HUDEP-2 (cell line): ENCODE measurements around the gene VAC14.

Experiments used
- DNase-seq, 76 experiments: peaks; one replicate each; lab custom pipeline; 2025; ENCODE audit not compliant: unreplicated experiment in 76 of 76; lab: John Stamatoyannopoulos, UW

The VAC14 gene

DNA sequence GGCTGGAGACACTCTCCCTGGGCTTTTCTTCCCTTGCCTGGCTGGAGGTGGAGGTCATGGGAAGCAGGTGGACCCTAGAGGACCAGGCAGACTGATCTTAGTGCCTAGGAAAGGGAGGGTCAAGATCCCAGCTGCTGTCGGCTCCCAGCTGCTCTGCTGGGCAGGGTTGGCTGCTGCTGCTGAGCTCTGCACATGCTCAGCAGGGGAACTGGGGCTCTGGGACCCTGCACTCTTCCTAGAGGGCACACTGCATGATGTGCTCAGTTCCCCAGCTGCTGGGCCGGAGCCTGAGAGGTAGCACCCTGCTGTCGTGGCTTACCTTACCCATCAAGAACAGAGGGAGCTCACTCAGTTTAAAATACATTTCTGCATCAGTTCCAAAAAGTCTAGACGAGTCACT, 34.3 kb downstream of the VAC14 start:
- no peak for DNase-seq

DNA sequence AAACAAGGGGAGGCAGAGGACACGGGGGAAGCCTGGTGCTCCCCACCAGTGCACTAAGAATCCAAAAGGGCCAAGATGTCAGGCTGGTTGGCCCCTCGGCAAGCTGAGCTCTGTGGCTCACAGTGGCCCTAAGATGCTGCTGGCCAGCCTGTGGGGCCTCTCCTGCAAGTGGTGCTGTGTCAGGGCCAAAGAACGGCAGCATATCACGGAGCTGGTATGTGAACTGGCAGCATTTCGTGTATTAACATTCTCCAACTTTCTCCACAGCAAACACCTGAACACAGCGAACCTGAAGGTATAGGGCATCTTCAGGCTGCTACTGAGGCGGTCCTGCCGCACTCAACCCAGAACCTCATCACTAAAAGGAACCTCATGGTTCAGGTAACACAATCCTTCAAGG, 34.8 kb downstream of the VAC14 start:
- no peak for DNase-seq

DNA sequence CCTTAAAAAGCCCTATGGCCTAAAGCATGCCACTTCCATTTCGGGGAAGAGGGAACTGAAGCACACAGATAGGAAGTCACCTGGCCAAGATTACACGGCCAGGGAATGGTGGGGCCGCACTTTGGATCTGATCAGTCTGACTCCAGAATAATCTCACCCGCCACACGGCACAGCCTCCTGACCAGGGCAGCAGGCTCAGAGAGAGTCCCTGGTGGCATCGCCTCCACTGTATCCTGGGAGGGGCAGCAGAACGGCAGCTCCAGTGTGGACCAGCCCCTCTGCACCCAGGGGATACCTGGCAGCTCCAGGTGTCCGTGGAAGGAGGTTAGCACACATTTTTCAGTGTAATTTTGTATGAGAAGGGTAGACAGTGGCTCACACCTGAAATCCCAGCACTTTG, 35.5 kb downstream of the VAC14 start:
- DNase-seq, result no peak

DNA sequence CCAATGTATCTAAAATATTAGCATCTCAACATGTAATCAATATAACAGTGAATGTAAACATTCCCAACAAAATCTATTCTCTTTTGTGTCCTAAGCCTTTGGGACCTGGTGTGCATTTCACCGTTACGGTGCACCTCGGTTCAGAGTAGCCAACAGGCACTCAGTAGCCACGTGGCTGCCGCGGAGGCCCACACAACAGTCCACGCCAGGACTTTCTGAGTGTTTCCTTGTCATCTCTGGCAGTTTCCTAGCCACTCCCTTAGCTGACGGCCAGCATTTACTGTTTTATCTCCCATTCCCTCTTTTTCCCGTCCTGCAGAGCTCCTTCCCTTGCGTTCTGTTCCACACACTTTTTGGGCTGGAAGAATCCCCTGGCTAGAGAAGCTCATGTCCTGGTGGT, 36.3 kb downstream of the VAC14 start:
- DNase-seq, result no peak

DNA sequence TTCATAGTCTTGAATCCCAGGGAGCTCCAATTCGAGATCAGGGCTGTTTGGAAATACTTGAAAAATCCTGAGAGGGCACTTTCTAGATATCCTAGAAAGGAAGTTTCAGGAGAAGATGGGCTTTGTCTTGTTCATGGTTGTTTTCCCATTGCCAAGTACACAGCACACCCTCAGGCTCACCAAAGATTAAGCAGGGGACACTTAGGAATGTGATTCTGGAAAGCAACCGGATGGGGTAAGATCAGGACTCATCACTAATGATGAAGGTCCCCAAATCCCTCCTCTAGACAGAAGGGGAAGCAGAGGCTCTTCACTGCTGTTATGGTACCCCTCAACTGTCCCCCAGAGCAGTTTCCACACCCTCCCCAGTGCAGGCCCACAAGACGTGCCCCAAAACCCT, 40.7 kb downstream of the VAC14 start:
- no peak for DNase-seq

DNA sequence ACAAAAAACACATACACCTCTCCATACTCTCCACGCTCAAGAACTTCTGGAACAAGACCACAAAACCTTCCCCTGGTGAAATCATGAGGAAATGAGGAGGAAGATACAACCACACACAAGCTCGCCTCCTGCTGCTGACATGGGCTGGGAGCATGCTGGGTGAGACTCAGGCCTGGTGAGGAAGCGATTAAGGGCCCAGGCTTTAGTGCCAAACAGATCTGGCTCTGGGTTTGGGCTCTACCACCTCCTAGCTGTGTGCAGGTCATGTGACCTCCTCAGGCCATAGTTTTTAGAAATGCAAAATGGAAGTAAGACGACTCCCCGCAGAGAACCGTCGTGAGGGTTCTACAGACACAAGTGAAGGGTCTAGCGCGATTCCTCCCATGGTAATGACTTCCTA, 41.3 kb downstream of the VAC14 start:
- DNase-seq, result peak in 1 of 76 experiments; percentile 6

DNA sequence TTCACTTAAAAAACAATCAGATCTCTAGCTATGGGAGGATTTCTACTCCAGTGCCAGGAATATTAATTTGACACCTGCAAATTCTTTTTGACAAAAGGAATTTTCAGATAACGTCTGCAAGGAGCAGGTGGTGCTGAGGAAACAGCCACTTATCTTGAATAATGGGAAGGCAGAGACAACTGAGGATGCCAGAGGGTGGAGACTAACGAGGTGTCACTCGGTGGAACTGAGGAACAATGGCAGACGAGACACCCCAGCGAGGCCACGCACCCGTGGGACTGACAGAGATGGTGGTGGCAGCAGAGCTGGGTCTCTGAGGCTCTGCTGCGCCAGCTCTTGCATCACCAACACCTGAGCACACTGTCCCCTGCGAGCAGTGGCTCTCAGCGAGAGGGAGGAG, 42.2 kb downstream of the VAC14 start:
- DNase-seq, result no peak

DNA sequence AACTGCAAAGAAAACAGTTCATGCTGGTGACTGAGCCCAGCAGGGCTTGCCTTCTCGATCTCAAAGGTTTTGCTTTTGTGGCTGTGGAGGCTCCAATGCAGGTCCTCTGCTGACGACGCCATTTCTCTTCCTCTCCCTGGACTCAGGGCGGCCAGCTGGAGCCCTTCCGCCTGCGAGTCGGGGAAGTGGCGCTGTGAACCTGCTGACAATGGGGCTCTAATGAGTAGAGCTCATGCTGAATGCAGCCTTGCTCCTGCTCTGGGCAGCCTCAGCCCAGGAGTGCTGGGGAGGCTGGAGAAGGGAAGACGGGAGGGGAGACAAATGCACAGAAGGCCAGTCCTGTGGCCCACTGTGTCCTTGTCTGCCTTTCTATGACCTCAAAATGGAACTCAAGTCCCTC, 43.8 kb downstream of the VAC14 start:
- DNase-seq, result no peak

DNA sequence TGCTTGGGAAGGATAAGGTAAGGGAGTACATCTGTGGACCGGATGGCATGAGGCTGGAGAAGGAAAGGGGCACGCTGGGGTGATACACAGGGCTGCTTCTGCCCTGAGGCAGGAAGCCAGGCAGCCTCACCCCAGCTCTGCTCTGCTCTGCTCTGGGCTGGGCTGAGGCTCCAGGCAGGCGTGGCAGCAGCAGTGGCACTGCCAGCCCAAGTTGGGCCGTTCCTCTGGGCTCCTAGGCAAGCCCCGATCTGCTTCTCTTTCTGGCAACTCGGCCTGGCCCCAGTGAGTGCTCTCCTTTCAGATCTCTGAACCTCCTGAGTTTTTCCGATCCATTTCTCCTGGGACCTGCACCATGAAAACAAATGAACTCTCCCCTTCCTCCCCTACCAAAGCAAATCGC, 44.9 kb downstream of the VAC14 start:
- DNase-seq, result peak in 15 of 76 experiments; percentile 4 to 42 (median 27)

DNA sequence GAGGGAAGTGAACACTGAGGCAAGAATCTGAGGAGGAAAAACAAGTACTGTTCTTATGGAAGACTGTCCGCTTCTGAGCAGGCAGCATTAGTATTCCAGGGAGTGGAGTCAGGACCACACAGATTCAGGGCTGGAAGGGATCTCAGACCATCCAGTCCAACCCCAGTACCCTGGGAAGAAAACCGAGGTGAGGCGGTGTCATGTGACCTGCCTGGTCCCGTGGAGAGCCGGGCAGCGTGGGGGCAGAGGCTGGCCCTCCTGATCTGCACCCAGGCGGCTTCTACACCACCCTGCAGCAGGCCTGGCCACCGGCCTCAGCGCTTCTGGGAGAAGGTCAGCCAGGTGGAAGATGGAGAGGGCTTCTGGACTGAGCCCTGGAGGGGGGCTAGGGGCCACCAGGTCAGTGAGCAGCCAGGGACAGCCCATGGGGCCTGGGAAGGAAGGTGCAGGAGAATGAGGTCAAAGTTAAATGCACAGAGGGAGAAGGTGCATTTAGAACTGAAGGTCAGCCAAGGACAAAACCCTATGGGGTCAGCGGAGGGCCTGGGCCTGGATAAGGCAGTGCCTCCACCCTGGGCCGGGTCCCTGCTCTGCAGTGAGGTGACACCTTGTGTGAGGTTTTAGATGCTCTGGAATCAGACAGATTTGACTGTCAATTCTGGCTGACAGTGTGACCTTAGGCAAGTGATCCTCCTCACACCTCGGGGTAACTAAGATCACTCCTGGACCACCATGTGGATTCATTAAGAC, 45.9 kb downstream of the VAC14 start:
- DNase-seq, result no peak

DNA sequence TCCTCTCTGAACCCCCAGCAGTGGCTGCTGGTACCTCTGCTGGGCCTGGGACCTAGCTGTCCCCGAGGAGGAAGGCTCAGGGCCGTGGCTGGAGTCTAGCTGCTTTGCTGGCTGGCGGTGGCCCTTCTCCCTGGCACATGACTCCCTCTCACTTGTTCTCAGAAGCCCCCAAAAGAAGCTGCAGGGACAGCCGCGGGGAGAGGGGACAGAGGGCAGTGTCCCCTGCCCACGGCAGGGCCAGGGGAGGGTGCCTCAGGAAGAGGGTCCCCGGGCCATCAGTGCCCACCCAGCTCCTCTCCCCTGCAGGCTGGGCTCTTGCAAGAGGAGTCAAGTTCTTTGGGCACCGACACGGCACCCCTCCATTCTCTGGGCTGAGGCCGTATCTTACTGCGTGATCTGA, 46.6 kb downstream of the VAC14 start:
- DNase-seq, result no peak

DNA sequence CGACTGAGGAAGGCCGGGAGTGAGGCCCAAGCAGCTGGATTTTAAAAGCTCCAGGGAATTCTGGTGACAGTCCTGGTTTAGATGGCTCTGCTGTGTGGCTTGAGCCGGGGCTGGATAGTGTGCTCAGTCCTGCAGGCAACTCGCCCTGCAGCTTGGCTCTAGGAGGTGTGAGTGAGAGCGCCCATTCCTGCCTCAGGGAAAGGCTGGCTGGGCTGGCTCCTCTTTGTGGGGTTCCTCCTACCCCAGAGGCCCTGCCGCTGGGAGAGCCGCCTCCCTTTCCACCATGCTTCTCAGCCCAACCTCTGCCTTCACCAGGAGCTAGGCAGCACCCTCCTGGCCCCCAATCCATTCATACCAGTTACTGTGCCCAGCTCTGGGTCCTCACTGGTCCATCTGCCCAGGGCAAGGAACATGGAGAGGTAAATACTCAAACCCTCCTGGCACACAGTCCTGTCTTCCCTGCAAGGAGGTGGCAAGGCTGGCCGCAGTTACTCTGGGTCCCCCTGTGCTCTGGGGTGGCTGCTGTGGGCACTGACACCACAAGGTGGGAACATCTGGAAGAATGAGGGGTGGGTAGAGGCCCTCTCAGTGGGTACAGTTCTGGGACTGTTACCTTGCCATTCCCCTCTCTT, 47.1 kb downstream of the VAC14 start:
- no peak for DNase-seq

DNA sequence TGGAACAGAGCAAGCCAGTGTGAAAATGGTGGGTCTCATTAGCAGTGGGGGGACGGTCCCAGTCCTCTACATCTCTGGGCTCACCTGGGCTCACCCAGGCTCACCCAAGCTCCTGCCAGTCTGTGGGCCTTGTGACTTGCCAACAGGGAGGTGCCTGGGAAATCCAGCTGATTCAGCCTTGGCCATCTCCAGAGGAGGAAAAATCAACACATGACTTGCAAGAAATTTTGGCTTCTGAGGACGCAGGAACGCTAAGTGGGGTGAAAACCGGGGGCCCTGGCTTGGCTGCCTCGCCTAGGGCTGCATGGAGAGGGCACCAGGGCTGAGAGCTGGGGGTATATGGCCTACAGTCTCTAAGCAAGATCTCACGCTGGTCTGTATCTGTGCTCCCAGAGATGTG, 47.7 kb downstream of the VAC14 start:
- DNase-seq, result no peak

DNA sequence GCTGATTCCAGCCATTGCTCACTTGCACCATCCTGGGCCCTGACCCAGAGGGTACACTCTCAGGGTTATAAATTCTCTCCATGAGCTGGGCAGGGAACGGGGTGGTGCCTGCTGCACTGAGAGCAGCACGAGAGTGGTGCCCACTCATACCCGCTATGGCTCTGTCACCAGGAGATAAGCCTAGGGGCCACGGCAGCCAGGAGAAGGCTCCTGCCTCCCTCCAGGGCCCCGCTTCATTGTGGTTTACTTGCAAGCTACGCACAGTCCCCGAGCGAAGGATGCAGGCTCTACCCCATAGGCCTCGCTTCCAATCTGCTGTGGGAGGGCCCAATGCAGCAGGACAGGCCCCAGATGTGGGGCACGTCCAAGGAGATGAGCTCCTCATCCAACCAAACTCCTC, 48.5 kb downstream of the VAC14 start:
- peak in 73 of 76 experiments; percentile 13 to 86 (median 69) for DNase-seq

DNA sequence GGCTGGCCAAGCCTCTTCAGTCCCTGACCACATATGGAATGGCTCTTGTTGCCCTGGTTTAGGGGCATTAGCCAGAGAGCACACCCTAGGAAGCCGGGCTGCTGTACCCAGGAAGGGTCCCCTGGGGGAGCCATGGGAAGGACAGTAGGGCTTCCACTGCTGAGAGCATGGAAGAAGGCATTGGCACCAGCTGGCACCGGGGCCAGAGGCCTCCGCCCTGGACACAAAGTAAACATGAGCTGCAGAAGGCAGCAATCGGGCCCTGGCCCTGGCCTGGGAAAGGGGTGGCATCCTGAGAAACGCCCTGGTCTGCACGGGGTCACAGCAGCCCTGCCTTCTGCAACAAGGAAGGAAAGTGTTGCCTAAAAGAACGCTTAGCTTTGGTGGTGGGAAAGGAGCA, 49.4 kb downstream of the VAC14 start:
- DNase-seq, result no peak

DNA sequence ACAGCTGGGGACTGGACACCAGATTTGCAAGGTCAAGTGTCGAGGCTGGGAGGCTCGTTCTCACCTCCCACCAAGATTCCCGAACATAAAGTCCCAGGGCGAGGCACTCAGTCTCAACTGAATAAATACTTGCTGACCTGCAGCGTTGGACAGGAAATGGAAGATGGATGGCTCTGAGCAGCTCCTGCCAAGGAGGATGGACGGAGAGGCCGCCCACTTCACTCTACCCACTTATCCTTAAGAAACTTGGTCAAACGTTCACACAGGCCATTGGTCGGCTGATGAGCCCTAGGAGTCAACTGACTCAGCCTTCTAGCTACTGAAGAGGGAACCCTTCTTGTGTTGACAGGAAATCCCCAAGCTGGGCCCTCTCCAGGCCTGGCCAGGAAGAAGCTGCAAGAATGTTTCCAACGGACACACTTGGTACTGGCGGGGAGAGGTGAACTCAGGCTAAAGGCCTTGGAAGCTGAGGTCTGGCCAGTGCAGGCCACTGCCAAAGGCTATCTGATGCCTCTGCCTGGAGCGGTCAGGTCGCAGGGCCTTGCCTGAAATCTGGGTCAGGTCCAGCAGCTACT, 50.0 kb downstream of the VAC14 start:
- no peak for DNase-seq

DNA sequence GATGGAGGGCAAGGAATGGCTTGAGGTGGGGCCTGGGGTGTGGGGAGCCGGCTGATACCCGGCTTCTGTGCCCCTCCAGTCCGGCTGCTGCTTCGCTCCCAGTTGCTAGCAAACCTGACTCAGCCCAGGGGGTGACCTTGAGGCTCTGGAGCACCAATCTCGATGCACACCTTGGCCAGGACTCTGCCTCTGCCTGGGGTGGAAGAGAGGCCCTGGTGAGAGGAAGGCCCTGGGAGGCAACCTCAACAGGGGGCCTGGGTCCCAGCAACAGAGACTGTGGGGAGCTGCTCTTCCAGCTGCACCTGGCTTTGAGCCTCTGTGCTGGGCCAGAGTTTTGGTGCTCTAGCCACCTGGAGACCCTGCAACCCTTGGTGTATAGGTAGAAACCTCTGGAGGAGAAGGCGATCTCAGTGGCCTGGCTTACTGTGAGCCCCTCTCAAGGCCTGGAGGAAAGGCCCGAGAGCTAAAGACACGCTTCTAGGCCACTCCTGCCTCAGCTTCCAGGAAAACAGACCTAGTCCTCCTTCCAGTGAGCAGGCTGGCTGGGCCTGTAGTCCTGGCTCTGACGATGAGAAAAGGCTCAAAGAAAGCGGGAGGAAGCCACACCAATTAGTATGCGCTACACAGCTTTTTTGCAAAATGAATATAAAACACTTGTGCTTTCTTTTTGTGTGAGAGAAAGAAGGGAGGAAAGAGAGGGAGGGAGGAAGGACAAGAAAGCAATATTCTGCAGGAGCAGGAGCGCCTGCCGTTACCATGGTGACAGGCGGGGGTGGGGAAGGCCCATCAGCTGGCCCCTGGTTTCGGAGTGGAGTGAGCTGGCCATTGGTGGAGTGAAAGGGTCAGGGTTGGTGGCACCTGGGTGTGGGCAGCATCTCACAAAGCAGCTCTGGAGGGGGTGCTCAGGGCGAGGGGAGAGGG, 51.0 kb downstream of the VAC14 start:
- no peak for DNase-seq

DNA sequence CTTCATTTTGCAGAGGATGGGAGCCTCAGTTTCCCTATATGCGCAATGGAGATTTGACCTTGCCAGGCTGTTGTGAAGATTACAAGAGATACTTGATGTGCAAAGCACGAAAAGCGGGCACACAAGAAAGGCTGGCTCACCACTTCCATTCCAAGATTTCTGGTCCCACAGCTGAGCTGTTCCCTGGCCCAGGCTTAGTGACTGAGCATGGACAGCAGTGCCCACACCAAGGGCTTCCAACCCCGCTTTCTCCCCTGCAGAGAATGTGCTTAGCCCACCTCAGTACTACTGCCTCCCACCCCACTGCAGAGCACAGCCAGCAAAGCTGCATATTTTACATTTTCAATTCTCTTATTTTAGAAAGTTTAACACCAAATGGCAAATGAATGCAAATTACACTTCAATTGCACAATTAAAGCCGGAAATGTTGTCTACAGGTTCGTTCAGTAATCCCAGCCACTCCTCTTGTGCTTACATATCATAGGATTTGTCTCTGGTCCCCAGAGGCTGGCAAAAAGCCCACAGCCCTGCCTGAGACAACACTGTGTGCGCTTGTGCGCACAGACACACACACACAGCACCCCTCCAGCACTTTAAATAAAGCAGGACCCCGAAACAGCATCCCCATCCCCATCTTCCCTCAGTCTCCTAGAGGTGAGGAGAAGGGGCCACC, 51.8 kb downstream of the VAC14 start:
- DNase-seq, result no peak

DNA sequence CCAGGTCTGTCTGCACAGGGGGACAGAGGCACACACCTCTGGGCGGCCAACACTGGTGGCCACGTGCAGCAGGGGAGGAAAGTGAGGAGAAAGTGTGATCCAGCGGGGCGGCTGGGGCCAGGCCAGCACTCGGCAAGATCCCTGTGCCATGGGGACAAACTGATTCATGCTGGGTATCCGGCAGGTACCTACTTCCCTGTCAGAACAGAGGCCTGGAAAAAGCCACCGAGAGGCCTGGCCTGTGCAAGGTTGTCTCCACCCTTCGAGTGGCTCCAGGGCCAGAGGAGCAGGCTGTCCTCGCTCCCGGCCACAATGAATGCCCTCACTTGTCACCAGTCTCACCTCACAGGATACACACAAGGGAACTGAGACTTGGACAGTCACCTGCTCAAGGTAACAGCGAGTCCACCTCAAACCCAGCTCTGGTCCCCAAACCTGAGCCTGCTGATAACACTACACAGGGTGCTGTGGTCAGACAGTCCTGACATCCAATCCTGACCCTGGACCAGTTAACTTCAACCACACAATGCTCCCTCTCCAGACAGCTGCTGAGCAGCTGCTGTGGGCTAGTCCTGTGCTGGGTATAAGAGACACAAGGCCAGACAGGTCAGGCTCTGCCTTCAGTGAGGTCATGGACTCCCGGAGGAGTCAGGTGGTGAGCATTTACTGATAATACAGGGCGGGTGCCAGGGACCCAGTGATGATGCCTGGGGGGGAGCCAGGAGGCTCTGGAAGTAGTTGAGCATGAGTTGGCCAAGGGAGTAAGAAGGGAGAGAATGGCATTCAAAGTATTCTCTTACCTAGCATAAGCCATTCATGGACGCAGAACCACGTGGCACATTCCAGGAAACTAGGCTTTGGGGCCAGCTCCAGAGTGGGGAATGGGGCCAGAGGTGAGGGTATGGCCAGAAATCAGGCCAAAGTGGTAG, 53.0 kb downstream of the VAC14 start:
- DNase-seq, result peak in 49 of 76 experiments; percentile 4 to 54 (median 23)
